Testis (tissue), 3 donors: ENCODE measurements around the gene GRIN1. TPM values are rescaled to one million over a fixed set of nuclear protein-coding genes. Genes with fewer than 3 reads are reported as not detected.

Experiments
- DNase-seq: peaks from one replicate; pipeline ENCODE4 v3.0.0-alpha.2; 2019
- H3K27ac ChIP-seq, 2 donors: fragments of 200-600 bp; sonication (generic); one replicate each; pipeline ENCODE4 v1.5.1; 2019
- H3K27me3 ChIP-seq: fragments of 200-600 bp; sonication (generic); one replicate; pipeline ENCODE4 v1.5.1; 2019
- H3K36me3 ChIP-seq: fragments of 200-600 bp; sonication (generic); one replicate; pipeline ENCODE4 v1.5.1; 2017; ENCODE audit warnings: low read depth; ENCODE audit errors: missing control alignments
- H3K4me1 ChIP-seq: fragments of 200-600 bp; sonication (generic); one replicate; pipeline ENCODE4 v1.5.1; 2019
- H3K4me3 ChIP-seq, 2 donors: fragments of 200-600 bp; sonication (generic); one replicate each; pipeline ENCODE4 v1.5.1; 2017 to 2019
- H3K9me3 ChIP-seq: fragments of 200-600 bp; sonication (generic); one replicate; pipeline ENCODE4 v1.5.1; 2017
- POLR2A ChIP-seq: fragments of 450-650 bp; IDR thresholded peaks from one replicate; pipeline ENCODE4 v1.6.1; 2017; ENCODE audit warnings: antibody characterized with exemption, mild to moderate bottlenecking, moderate library complexity
- WGBS, 2 donors: methylation state at CpG; one replicate each; pipeline ENCODE4 v1.1.5; 2018; 5-methylcytosine and 5-hydroxymethylcytosine counted together
- intact Hi-C: fragments of 100-400 bp; cut with DNase I; formaldehyde crosslinking; loops from one replicate; pipeline ENCODE4 v1.15.1; 2023; ENCODE audit warnings: low total_unique reads
- polyA plus RNA-seq: library from polyadenylated mRNA; stranded (reverse); fragments of 350-450 nt; fragmentation: Illumina TruSeq; extraction: RNeasy Lipid Tissue Mini Kit (QIAGEN cat#74804); gene quantifications from one replicate; pipeline ENCODE4 v1.2.3, GENCODE V29; 2014; ENCODE audit warnings: low read depth, low replicate concordance; ENCODE audit not compliant: insufficient read depth
- total RNA-seq, 2 donors: library from RNA; depleted of rRNA; stranded (reverse); fragments of >200 nt; gene quantifications; one replicate each; pipeline ENCODE4 v1.2.3, GENCODE V29; 2016
- TF ChIP-seq, protein P1 (sequence below), 3 experiments: fragments of 450-650 bp in 2 of 3; fragments of 200-600 bp in 1 of 3; sonication (generic) in 1 of 3; IDR thresholded peaks; one replicate each; pipeline ENCODE4 v1.5.1; 2016 to 2019; ENCODE audit warnings: antibody characterized with exemption in 3 of 3, mild to moderate bottlenecking in 2 of 3, moderate library complexity in 1 of 3

Gene GRIN1
- total and polyA plus RNA-seq, 3 donors from 2014 or later: 0.79 to 3.8 (median 1.5) TPM

DNA sequence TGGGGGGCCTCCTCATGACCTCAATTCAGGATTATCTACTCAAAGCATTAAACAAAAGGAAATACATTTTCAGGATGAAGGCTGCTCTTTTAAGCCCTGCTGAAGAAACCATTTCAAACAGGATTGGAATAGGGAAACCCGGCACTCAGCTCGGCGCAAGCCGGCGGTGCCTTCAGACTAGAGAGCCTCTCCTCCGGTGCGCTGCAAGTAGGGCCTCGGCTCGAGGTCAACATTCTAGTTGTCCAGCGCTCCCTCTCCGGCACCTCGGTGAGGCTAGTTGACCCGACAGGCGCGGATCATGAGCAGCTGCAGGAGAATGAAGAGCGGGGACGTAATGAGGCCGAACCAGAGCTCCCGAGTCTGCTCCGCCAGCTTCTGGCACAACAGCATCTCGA is 65.8 kb downstream of the GRIN1 start:
- intact Hi-C loops: no loop called here
- Histone ChIP-seq H3K9me3 (no peaks in the 10 kb centered on the region), H3K27ac (no peak overlapping the region), H3K36me3 (no peaks in the 10 kb centered on the region), H3K4me3 (peak overlapping the region; percentile 91 to 99), H3K4me1 (peaks cover 36% of the 10 kb centered on the region), H3K27me3 (no peaks in the 10 kb centered on the region)
- no peak for DNase-seq
- no peak for TF ChIP-seq POLR2A
- TF ChIP-seq, protein P1, sequence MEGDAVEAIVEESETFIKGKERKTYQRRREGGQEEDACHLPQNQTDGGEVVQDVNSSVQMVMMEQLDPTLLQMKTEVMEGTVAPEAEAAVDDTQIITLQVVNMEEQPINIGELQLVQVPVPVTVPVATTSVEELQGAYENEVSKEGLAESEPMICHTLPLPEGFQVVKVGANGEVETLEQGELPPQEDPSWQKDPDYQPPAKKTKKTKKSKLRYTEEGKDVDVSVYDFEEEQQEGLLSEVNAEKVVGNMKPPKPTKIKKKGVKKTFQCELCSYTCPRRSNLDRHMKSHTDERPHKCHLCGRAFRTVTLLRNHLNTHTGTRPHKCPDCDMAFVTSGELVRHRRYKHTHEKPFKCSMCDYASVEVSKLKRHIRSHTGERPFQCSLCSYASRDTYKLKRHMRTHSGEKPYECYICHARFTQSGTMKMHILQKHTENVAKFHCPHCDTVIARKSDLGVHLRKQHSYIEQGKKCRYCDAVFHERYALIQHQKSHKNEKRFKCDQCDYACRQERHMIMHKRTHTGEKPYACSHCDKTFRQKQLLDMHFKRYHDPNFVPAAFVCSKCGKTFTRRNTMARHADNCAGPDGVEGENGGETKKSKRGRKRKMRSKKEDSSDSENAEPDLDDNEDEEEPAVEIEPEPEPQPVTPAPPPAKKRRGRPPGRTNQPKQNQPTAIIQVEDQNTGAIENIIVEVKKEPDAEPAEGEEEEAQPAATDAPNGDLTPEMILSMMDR (IDR thresholded peaks at IDR 0.05): no peak
- WGBS, 2 donors: 11% methylated on average over 3 to 21 of the region's 21 CpGs

DNA sequence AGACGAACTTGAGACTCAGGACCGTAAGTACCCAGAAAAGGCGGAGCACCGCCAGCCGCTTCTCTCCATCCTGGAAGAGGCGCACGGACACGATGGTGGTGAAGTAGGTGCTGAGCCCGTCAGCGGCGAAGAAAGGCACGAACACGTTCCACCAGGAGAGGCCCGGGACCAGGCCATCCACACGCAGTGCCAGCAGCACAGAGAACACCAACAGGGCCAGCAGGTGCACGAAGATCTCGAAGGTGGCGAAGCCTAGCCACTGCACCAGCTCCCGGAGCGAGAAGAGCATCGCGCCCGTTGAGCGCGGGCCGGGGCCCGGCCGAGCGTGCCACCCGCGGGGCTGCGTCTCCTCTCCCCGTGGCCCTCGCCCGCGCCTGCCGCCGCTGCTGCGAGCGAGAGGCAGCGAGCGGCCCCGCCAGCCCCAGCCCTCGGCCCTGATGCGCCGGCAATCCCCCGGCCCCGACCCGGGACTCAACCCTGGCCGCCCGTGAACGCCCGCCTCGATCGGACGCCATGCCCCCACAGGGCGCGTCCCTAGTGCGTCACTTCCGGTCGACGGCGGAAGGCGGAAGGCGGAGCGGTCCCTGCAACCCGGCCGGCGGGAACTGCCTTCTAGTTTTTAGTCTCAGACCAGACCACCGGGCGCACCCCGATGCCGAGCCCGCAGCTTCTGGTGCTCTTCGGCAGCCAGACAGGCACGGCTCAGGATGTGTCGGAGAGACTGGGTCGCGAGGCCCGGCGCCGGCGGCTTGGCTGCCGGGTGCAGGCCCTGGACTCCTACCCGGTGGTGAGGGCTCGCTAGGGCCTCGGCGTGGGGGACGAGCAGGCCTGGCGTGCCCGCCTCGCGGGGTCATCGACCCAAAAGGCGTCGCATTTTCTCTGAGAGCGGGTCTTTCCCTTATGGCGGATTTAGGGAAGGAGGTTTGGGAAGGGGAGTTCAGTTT is 66.4 kb downstream of the GRIN1 start, which contains the start of the genes NDOR1 and TMEM203:
Gene NDOR1 (plus strand): TSS at position 575 of the 944 bp plus-strand sequence. CDS start 78 bp downstream, at position 653.
Gene TMEM203 (minus strand): TSS at position 523 of the 944 bp plus-strand sequence. CDS start 234 bp downstream, at position 289.
- intact Hi-C loops: no loop called here
- peak within 1 kb of the TSS; percentile 8 to 61 for H3K27ac ChIP-seq
- H3K9me3 ChIP-seq: no peaks in the 10 kb centered on the region
- H3K36me3 ChIP-seq: no peaks in the 10 kb centered on the region
- TF ChIP-seq, protein P1 (IDR thresholded peaks at IDR 0.05): no peak
- TF ChIP-seq POLR2A: no peak
- peak within 1 kb of the TSS; percentile 91 to 99 for H3K4me3 ChIP-seq
- peak; percentile 95 for DNase-seq
- 0 to 1% methylated on average over 26 to 63 of the region's 98 CpGs for WGBS, 2 donors
- peaks cover 35% of the 10 kb centered on the region for H3K4me1 ChIP-seq
- no peaks in the 10 kb centered on the region for H3K27me3 ChIP-seq

DNA sequence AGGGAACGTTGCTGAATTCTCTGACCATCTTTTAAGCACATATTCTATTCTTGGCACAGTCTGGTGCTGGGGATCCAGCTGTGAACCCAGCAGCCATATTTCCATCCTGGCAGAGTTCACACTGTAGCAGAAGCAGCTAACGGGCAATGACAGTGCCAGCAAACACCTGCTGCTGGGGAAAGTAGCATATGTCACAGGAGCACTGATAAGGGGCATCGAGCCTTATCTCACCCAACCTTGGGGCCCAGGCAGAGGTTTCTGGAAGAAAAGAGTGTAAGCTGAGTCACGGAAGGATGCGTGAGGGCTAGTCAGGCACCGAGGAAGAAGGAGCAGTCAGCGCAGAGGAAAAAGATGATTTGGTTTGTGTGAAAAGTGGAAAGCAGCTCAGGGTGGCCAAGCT is 67.6 kb downstream of the GRIN1 start:
- Histone ChIP-seq H3K27me3 (no peaks in the 10 kb centered on the region), H3K4me1 (peaks cover 27% of the 10 kb centered on the region), H3K9me3 (no peaks in the 10 kb centered on the region), H3K4me3 (no peak overlapping the region), H3K36me3 (no peaks in the 10 kb centered on the region), H3K27ac (no peak overlapping the region)
- 67 to 72% methylated on average over 7 of the region's 7 CpGs for WGBS, 2 donors
- DNase-seq: no peak
- intact Hi-C loops: no loop called here
- TF ChIP-seq, protein P1 (IDR thresholded peaks at IDR 0.05): no peak
- TF ChIP-seq POLR2A: no peak

DNA sequence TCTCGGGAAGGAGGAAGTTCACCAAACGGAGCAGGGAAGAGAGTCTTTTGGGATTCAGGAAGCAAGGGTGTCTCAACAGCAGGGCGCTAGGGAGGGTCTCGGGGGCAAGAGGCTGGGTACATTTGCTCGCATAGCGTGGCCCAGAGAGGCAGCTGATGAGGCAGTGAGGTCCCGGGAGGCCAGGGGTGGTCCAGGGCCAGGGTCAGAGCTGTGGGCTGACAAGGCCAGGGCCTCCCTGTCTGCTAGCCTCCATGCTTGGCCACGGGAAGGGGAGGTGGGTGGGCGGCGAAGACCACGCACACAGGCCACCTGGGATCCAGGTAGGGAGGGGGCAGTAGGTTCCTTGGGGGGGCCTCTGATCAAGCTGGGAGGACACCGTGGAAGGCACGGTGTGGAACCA is 72.6 kb downstream of the GRIN1 start:
- peaks cover 11% of the 10 kb centered on the region for H3K4me1 ChIP-seq
- DNase-seq: no peak
- H3K36me3 ChIP-seq: no peaks in the 10 kb centered on the region
- no peak overlapping the region for H3K27ac ChIP-seq
- H3K4me3 ChIP-seq: no peak overlapping the region
- no peaks in the 10 kb centered on the region for H3K9me3 ChIP-seq
- no peaks in the 10 kb centered on the region for H3K27me3 ChIP-seq
- TF ChIP-seq POLR2A: no peak
- TF ChIP-seq, protein P1 (IDR thresholded peaks at IDR 0.05): no peak
- WGBS, 2 donors: 80 to 82% methylated on average over 13 of the region's 13 CpGs
- intact Hi-C loops: no loop called here
